ENCODE measurements around the gene CEP41.

CEP41 gene

GRCh38 chr7:130393841-130394411 is 46.9 kb downstream of the CEP41 start:
- Histone ChIP-seq H3K27ac (peak overlapping the region in 1 of 11 experiments; percentile 2; a peak in 1 of 22 replicates), H3K36me3 (peaks cover 14 to 24% (median 17%) of the 10 kb centered on the region in 11 experiments; a peak in 19 of 22 replicates), H3K9me3 (replicated peaks in 1 of 11) (peaks cover 0 to 2% (median 0%) of the 10 kb centered on the region in 11 experiments; a peak in 2 of 22 replicates), H3K4me1 (peaks cover 15 to 23% (median 19%) of the 10 kb centered on the region in 10 experiments), H3K9ac (peak overlapping the region in 1 of 11 experiments; percentile 19; a peak in 2 of 22 replicates), H3K27me3 (no peaks in the 10 kb centered on the region), H3K4me2 (peak overlapping the region; percentile 45 to 90 (median 70)), H3K4me3 (no peak overlapping the region), H4K20me1 (no peaks in the 10 kb centered on the region)
- TF ChIP-seq Cebpa-rat (IDR thresholded peaks at IDR 0.05), result no peak

GRCh38 chr7:130393101-130393561 is 47.7 kb downstream of the CEP41 start:
- Histone ChIP-seq H3K4me2 (peak overlapping the region in 10 of 11 experiments; percentile 45 to 90 (median 70); a peak in 16 of 22 replicates), H3K4me3 (no peak overlapping the region), H3K9me3 (replicated peaks in 1 of 11) (peaks cover 0 to 10% (median 0%) of the 10 kb centered on the region in 11 experiments; a peak in 4 of 22 replicates), H3K27me3 (no peaks in the 10 kb centered on the region), H4K20me1 (no peaks in the 10 kb centered on the region), H3K27ac (no peak overlapping the region), H3K36me3 (peaks cover 7 to 17% (median 9%) of the 10 kb centered on the region in 11 experiments; a peak in 18 of 22 replicates), H3K9ac (no peak overlapping the region), H3K4me1 (peaks cover 14 to 20% (median 17%) of the 10 kb centered on the region in 10 experiments)
- no peak for TF ChIP-seq Cebpa-rat (IDR thresholded peaks at IDR 0.05)

- no peaks in the 10 kb centered on the region for H4K20me1 ChIP-seq
- H3K9me3 ChIP-seq (replicated peaks in 1 of 11), result peaks cover 0 to 13% (median 0%) of the 10 kb centered on the region in 11 experiments; a peak in 5 of 22 replicates
- H3K27ac ChIP-seq, result no peak overlapping the region
- no peak overlapping the region for H3K4me2 ChIP-seq
- H3K9ac ChIP-seq, result no peak overlapping the region
- no peaks in the 10 kb centered on the region for H3K27me3 ChIP-seq
- no peak overlapping the region for H3K4me3 ChIP-seq
- H3K4me1 ChIP-seq, result peaks cover 14 to 32% (median 20%) of the 10 kb centered on the region in 10 experiments
- H3K36me3 ChIP-seq, result no peaks in the 10 kb centered on the region
- TF ChIP-seq Cebpa-rat (IDR thresholded peaks at IDR 0.05), result no peak
These were observed 50.3 kb downstream of the CEP41 start for GRCh38 chr7:130390486-130390885.

- H4K20me1 ChIP-seq, result no peaks in the 10 kb centered on the region
- peaks cover 3 to 25% (median 12%) of the 10 kb centered on the region in 10 experiments for H3K4me1 ChIP-seq
- TF ChIP-seq Cebpa-rat (IDR thresholded peaks at IDR 0.05), result no peak
- no peak overlapping the region for H3K4me2 ChIP-seq
- no peaks in the 10 kb centered on the region for H3K27me3 ChIP-seq
- H3K9ac ChIP-seq, result no peak overlapping the region
- H3K4me3 ChIP-seq, result no peak overlapping the region
- H3K9me3 ChIP-seq (replicated peaks in 1 of 11), result peaks cover 0 to 13% (median 0%) of the 10 kb centered on the region in 11 experiments; a peak in 6 of 22 replicates
- no peaks in the 10 kb centered on the region for H3K36me3 ChIP-seq
- H3K27ac ChIP-seq, result no peak overlapping the region
These were observed 52.1 kb downstream of the CEP41 start for GRCh38 chr7:130388671-130389070.

- Histone ChIP-seq H3K36me3 (no peaks in the 10 kb centered on the region), H4K20me1 (no peaks in the 10 kb centered on the region), H3K27ac (no peak overlapping the region), H3K27me3 (no peaks in the 10 kb centered on the region), H3K9me3 (replicated peaks in 1 of 11) (peaks cover 0 to 13% (median 0%) of the 10 kb centered on the region in 11 experiments; a peak in 6 of 22 replicates), H3K4me2 (peak overlapping the region in 5 of 11 experiments; percentile 3 to 33 (median 20); a peak in 6 of 22 replicates), H3K9ac (no peak overlapping the region), H3K4me3 (no peak overlapping the region), H3K4me1 (peaks cover 0 to 18% (median 6%) of the 10 kb centered on the region in 10 experiments; a peak in 9 of 20 replicates)
- TF ChIP-seq Cebpa-rat (IDR thresholded peaks at IDR 0.05), result no peak
These were observed 53.0 kb downstream of the CEP41 start for GRCh38 chr7:130387628-130388403.

- H3K27me3 ChIP-seq, result no peaks in the 10 kb centered on the region
- H3K36me3 ChIP-seq, result no peaks in the 10 kb centered on the region
- no peak overlapping the region for H3K27ac ChIP-seq
- no peak for TF ChIP-seq Cebpa-rat (IDR thresholded peaks at IDR 0.05)
- peaks cover 0 to 13% (median 0%) of the 10 kb centered on the region in 11 experiments; a peak in 6 of 22 replicates for H3K9me3 ChIP-seq (replicated peaks in 1 of 11)
- H3K4me3 ChIP-seq, result no peak overlapping the region
- no peaks in the 10 kb centered on the region for H4K20me1 ChIP-seq
- no peak overlapping the region for H3K9ac ChIP-seq
- H3K4me1 ChIP-seq, result peaks cover 0 to 18% (median 6%) of the 10 kb centered on the region in 10 experiments; a peak in 9 of 20 replicates
- peak overlapping the region in 6 of 11 experiments; percentile 3 to 33 (median 16); a peak in 6 of 22 replicates for H3K4me2 ChIP-seq
These were observed 53.5 kb downstream of the CEP41 start for GRCh38 chr7:130387306-130387627.

GRCh38 chr7:130386876-130387275 is 53.9 kb downstream of the CEP41 start:
- no peak for TF ChIP-seq Cebpa-rat (IDR thresholded peaks at IDR 0.05)

GRCh38 chr7:130385600-130386066 is 55.2 kb downstream of the CEP41 start:
- H4K20me1 ChIP-seq, result no peaks in the 10 kb centered on the region
- H3K4me2 ChIP-seq, result no peak overlapping the region
- peaks cover 0 to 18% (median 6%) of the 10 kb centered on the region in 10 experiments; a peak in 9 of 20 replicates for H3K4me1 ChIP-seq
- H3K27me3 ChIP-seq, result no peaks in the 10 kb centered on the region
- H3K36me3 ChIP-seq, result no peaks in the 10 kb centered on the region
- no peak for TF ChIP-seq Cebpa-rat (IDR thresholded peaks at IDR 0.05)
- H3K27ac ChIP-seq, result no peak overlapping the region
- H3K4me3 ChIP-seq, result no peak overlapping the region
- H3K9ac ChIP-seq, result no peak overlapping the region
- H3K9me3 ChIP-seq (replicated peaks in 1 of 11), result peaks cover 0 to 13% (median 0%) of the 10 kb centered on the region in 11 experiments; a peak in 6 of 22 replicates

More at GRCh38 chr7:130386876-130387275, 53.9 kb downstream of the CEP41 start:
- Histone ChIP-seq H3K9me3 (replicated peaks in 1 of 11) (peaks cover 0 to 13% (median 0%) of the 10 kb centered on the region in 11 experiments; a peak in 6 of 22 replicates), H3K4me3 (no peak overlapping the region), H4K20me1 (no peaks in the 10 kb centered on the region), H3K4me1 (peaks cover 0 to 18% (median 6%) of the 10 kb centered on the region in 10 experiments; a peak in 9 of 20 replicates), H3K9ac (no peak overlapping the region), H3K27me3 (no peaks in the 10 kb centered on the region), H3K36me3 (no peaks in the 10 kb centered on the region), H3K27ac (no peak overlapping the region), H3K4me2 (peak overlapping the region in 6 of 11 experiments; percentile 3 to 33 (median 16); a peak in 7 of 22 replicates)

Measured in BLaER1 treated with 17β-estradiol and CSF1 and Interleukin-3, amounts not matched to agents 10 nM and 100 nM (cell line).